HG03439 (cell line): Measurements from ENCODE around the gene ANP32A.
A peak's percentile ranks its signal among the peaks of the same experiment; 100 is the strongest.

ENCODE experiments used
- ATAC-seq: cut with Tn5 transposase; IDR thresholded peaks from one replicate; pipeline ENCODE4 v1.9.1; 2021; ENCODE audit warnings: mild to moderate bottlenecking, moderate library complexity; ENCODE audit not compliant: unreplicated experiment

ANP32A gene

DNA sequence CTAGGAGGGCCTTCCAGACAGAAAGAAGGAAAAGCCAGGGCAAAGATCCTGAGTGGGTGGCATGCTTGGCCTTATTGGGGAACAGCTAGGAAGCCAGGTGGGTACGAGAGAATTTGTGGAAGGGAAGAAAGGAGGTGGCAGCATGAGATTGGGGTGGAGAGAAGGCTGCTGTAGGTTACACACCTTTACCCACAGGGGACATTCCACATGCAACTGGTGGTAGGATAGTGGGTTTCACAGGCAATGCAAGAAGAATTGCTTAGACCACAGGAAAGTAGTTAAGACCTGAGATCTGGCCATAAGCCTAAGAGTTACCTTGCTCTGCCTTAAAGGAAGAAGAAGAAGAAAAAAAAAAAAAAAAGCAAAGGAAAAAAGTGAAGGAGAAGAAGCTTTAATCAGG, 19.8 kb downstream of the ANP32A start:
- ATAC-seq = no peak

DNA sequence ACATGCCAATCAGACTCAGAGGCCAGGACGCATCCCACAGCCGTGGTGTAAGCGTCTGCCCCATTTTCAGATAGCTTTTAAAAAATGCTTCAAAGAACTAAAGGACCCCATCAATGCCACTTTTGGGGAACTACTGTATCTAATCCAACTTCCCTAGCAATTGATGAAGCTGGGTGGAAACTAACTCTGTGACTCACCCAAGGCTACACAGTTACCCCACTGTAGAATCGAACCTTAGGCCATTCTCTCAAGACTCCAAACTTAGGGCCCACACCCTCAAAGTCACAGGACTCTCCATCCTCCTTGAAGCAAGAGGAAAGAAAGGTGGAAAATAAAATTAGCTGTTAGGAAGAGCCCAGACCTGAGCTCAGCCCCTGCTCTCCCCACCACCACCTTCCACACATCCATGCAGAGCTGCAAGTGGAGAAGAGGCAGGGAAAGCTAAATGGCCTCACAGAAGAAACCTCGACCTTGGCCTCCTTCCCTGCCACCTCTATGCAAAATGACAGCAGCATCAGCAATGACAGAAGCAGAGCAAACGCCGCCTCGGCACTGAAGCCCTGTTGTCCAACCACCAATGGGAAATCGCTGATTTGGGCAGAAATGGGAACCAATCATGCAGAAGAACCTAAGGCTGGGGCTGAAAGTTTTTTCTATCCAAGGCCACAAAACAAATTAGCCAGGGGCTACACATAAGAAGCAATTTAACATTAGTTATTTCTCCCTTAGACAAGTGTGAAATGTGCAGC, 22.2 kb downstream of the ANP32A start:
- no peak for ATAC-seq

DNA sequence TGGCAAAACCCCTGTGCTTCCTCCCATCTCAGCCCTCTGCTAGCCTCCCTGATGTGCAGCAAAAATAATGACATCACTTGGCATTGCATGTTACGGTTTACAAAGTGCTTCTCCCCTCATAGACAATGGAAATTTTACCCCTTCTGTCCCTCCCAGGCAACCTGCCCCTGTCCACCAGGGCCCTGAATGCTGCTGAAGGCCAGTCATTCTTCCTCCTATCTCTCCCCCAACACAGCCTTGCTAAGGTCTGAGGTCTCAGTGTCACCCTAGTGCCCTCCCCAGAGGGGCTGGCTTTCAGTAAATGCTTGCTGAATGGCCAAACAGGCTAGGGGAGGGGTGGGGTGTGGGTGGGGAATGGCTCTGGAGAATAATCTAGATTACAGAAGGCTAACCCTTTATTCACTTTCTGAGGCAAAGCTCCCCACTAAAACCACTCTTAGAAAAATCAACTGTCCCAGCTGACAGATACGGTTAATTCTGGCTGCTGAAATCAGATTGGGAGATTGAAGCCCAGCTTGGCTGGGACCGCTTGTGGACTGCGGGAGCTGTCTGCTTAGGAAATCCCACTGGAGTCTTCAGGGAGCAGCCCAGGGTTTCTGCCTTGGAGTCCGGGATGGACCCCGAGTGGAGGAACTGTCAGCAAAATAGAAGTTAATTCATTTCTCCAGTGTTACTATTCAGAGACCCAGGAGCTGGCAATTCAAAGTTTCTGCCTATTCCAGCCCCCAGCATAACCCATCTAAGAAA, 22.9 kb downstream of the ANP32A start:
- no peak for ATAC-seq

DNA sequence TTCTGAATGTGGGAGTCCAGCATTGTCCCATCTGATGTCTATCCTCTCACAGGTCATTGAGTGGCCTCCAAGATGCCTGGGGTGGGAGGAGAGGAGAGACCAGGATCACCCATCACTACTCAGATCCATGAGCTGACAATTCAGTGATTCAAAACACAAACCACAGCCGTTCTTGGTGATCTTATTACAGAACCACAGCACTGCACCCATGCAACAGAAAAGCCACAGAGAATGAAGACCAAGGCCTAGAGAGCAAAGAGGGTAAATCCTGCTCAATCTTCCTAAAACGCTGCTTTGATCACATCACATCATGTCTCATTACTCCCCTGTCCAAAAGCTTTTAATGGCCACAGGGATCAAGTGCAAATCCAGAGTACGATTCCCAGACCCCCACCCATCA, 23.5 kb downstream of the ANP32A start:
- ATAC-seq = no peak

DNA sequence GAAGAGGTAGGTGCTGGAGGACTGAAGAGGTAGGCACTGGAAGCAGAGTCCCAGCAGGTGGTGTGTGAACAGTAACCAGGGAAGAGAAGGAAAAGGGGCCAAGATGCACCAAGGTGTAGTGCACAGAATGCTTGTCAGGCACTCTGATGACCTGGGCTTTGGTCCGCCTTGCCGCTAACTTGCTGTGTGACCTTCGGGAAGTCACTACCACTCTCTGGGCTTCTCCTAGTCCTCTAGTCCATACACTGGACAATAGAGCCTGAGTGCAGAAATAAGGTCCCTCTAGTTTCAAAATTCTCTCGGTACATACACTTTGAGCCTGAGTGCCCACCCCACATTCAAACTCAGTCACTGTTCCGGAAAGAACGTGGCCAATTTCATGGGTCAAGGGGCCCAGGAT, 24.1 kb downstream of the ANP32A start:
- ATAC-seq = no peak

DNA sequence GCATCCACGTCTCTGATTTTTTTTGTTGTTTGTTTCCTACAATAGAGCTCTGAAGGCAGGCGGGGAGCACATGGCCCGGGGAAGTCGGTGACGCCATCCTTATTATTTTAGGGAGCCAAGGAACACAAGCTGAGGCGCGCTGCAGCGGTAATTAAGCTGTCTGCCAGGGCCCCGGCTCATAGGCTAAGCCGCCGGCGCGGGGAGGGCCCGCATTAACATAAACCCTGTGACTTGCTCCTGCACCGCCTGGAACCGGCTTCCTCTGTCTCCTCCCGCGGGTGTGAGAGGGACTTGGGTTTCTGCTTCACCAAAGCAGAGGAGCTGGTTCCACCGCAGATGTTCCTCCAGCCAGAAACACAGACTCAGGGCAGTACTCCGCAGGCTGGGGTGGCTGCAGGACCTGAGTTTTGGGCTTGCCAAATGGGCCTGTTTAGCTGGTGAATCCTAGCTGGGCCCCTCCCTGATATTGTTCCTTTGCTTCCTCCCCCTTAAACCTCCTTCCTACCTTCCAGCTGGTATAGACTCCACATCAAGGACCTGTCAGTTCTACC, 25.3 kb downstream of the ANP32A start:
- ATAC-seq = peak; percentile 50

DNA sequence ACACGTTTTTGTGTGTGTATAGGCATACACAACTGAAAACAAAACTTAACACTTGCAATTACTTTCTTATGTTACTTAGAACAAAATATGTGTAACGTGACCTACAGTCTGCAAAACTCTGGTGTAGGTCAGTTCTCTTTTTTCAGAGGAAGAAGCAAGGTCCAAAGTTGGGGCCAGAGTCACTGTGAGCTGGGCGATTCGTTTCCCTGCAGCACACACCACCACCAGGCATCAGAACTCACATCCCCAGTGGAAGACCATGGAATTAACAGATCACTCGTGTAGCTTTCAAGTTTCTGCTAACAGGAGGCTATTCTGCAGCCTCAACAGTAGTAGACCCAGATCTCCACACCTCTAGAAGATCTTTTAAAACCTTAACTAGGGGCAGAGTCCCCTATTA, 25.8 kb downstream of the ANP32A start:
- no peak for ATAC-seq

DNA sequence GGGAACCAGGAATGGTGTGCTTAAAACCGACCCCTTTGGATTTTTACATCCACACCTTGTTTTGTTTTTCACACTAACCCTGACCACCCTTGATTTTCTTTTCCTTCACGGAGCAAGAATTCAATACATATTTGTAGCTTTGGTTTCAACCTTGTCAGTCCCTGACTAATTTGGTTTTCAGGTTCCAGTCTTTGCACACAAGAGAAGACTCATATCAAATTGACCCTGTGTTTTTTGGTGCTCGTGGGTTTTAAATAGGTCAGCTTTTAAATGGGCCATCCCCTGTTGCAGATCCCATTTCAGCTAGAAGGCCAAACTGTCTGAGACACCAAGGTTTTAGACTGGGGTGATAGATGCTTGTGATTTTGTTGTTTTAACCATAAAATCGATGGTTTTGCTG, 26.4 kb downstream of the ANP32A start:
- no peak for ATAC-seq

DNA sequence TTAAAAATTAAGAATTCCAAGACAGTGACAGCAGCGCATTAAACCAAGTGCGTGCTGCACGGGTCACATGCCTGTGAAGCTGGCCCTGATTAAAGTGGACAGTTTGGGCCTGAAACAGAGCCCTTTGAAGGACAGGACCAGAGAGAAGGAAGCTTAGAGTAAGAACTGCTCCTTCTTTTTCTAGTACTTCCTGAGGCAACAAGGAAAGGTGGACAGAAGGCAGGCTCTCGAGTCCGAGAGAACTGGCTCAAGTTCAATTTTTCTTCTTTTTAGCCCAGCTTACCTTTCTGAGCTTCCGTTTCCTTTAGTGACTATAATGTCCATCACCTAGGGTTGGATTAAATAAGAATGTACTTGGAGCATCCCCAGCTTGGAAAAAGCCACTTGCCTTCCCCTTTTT, 26.9 kb downstream of the ANP32A start:
- no peak for ATAC-seq

DNA sequence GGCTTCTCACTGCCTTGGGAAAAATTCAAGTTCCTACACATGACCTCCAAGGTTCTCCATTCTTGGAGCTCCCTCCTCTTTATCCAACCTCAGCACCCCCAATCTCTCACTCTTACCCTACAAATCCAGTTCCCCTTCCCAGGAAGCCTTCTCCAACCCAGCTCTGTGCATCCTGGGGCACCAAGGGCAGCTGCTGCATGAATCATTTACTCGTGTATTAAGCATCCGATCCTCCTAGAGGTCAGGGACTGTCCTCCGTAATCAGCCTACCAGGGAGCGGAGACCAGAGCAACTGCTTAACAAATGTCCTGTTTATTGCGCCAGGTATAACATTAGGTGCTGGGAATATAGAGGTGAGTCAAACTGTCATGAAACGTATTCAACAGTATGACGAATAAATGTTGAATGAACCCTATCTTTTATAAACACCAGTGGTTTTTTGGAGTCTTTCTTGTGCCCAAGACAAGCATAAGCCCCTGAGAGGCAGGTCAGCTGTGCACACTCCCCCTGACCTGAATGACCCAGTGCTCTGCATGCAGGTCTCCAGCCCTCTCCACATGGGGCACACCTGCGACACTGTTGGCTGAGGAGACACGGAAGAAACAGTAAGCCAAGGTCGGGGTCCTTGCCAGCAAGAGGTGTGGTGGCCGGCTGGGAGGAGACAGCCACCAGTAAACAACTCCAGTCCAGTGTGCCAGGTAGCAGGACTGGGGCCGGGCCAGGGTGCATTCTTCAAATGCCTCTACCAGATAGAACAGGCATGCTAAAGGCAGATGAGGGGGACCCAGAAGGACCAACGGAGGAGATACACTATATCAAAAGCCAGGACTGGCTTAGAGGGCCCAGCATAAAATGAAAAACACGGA, 27.6 kb downstream of the ANP32A start:
- no peak for ATAC-seq

DNA sequence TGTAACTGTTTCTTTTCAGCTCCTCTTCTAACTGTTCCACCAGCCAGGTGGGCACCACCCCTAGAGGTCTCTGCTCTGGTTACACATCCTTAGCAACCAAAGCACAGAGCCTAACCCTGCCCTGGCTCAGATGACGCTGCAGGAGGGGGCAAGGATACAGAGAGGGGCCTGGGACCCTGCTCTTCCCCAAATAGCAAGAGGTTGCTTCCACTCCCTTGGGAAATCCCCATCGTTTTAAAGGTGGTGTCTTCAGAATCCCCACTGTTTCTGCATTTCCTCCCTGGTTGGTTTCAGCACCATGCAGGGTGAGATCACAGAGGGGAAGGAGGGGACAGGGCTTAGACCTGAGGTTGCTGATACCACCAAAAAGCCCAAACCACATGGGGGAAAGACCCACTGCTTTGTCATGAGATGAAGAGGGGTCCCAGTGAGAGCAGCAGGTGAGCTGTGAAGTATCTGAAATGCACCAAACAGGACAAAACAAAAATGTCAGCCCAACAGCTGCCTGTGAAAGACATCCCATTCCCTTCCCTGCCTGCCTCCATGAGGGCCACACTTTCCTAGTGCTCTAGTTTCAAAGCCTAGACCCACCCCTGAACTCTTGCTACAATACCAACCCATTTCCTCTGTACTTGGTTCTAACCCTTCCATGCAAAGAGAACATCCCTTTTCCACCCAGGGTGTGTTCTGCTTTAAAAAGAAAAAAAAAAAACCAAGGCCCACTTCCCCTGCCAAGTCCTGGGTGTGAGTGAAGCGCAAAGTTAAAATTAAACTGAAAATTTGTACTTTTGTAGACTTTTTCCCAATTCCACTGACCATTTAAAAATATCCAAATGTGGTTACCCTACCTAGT, 29.0 kb downstream of the ANP32A start:
- ATAC-seq = peak; percentile 46

DNA sequence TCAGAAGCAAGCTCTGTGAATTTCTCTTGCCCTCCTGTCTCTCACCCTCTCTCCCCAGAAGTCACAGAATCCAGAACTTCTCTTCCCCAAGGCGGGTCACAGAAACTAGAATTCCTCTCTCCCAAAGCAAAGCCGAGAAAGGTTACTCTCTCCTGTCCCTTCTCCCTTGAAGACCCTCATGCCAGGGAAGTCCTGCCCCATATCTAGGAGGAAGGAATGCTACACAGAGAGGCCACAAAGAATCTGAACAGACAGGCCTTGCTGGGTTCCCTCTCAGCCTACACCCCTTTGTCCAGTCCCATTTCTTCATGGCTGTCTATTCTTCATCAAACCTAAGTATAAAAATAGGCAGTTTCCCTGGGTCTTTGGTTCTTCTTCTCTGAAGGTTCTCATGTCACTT, 29.8 kb downstream of the ANP32A start:
- no peak for ATAC-seq

DNA sequence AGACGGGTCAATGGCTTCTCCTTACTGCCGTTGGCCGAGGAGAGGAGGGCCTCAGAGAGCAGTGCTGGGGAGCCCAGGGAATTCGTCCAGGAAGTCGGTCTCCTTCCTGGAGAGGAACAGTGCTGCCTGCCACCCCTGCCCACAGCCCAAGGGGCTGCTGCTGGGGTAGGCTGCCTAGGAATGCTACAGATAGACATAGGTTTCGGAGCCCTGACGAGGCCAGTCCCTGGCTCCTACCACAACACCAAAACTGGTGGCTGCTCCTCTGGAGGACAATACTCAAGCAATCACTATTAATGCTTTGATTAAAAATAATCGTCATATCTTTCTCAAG, 30.5 kb downstream of the ANP32A start:
- ATAC-seq = no peak

DNA sequence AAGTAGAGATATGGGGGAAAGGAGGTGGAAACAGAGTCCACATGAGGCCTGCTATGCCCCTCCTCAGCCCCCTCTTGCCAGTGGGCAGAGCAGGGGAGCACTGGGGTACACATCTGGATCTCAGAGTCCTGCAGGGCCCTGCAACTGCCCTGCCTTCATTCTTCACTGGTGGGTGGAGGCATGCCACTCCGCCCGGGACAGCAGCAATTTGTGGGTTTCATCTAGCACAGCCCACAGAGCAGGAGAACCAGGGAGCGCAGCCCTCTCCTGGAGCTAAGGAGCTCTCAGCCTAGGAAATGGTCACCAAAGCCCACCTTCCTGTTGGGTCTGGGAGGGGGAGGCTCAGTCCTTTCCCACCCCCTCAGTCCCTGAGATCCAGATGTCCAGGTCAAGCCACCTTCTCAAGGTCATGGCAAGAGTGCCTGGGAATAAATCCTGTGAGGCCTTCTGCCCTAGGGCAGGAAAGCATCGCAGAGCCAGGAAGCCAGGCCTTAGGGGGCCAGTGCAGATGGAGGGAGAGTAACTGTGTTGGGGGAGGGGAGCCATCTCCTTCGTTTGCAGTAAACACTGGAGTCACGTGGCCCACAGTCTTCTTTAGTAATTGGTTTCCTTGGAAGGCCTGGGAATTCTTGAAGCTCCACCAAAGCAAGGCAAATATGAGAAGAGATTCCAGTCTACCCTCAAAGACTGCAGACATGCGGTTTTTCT, 31.0 kb downstream of the ANP32A start:
- no peak for ATAC-seq

DNA sequence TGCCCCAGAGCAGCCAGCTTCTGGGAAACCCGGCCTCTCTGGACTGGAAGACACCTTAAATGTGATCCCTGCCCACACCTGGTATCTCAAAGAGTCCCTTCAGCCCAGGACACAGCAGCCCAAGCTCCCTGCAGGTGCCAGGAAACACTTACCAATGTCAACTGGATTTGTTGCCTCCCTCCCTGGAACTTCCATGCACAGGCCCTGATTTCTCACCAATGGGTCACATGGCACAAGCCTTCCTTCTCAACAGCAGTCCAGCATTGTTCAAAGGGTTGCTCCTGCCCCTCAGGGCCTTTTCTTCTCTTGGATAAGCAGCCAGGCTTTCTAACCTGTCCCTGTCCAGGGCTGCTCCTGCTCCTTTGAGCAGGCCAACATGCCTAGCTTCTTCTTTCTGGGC, 31.6 kb downstream of the ANP32A start:
- ATAC-seq = no peak

DNA sequence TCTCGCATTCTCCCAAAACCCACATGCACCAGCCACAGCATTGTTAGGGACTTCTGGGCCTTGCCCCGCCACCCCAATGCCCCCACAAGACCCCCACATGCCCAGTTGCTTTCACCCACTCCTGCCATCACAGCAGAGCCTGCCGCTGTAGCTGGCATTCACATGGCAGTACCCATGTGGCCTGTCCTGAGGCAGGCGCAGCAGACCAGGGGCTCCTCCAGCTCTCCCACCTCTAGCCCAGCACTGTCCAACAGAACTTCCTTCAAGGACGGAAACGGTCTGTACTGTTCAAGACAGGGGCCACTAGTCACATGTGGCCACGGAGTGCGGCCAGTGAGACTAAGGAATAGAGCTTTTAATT, 32.5 kb downstream of the ANP32A start:
- ATAC-seq = no peak

DNA sequence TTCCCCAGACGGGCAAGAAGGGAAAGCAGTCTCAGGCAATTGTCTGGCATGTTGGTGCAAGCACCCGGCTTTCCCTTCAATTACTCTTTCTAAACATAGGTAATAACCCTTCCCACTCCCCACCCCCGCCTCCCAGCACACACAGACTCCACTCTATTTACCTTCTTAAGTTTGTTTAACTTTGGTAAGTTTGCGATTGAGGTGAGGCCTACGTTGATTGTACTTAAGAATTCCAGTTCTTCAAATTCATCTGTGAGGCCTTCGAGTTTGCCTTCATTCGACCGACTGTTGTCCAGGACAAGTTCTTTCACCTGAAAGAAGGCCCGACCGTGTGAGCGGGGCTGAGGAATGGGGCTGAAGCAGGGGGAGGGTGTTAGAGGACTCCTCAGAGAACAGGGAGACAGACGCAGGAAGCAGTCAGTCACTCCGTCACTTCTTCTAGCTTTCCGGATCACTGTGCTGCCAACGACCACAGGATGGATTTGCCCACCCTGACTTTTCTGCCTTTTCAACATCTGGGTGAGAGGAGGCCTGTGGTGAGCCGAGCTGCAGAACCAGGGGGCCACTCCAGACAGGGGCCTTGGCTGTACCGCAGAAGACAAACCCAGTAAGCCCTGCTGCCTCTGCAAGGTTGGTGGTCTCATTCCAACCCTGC, 33.0 kb downstream of the ANP32A start:
- no peak for ATAC-seq

DNA sequence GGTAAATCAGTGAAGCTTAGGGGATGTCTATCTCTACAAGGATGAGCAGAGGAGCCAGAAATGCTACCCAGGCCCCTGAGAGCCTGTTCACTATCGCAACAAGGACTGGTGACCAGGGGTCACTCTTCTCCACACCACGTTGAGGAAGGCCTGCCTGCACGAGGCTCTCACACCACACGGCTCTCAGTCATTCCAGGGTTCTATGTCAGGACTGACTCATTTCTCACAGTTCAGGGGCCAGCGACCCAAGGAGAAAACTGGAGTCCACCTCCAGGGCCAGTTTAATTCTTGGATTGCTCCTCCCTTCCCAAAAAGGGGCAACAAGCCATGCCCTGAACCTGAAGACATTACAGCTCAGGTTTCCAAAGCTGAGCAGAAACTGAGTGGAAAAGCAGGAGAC, 33.9 kb downstream of the ANP32A start:
- ATAC-seq = no peak

DNA sequence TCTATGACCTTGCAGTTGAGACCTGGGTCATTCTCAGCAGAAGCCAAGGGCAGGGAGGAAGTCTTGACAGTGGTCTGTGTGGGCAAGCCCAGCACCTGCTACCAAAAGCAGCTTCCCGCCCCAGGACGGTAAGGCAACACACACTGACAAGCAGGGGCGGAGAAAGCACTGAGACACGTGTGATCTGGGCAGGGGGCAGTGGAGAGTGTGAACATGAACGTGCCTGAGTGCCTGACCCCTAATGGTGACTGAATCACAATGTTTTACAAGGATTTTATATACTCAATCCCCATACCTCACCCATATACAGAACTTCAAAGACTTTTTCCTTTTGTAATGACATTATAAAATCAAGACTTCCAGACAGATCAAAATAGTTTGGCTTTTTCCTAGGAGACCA, 35.2 kb downstream of the ANP32A start:
- ATAC-seq = no peak

DNA sequence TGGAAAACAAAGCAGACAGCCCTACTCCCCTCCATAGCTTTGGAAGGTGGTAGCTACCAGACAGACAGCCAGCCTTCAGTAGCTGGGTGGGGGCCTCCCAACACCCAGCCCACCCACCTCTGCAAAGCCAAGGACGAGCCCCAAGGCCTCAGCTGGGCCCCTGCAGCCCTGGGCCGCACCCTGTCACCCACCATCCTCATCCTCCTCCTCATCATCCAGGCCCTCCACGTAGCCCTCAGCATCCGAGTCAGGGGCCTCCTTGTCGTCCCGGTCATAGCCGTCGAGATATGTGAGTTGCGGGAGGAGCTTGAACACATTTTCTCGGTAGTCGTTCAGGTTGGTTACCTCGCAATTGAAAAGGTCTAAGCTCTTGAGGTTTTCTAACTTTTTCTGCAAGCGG, 36.5 kb downstream of the ANP32A start:
- no peak for ATAC-seq
